HG02943 (cell line): ENCODE measurements around the gene MOB2.
"Not testable (repeated sequence)": the region's sequence is repeated elsewhere in the genome, so short reads cannot be mapped to it uniquely, and the experiment has no call there.

ENCODE experiments used
- ATAC-seq: cut with Tn5 transposase; IDR thresholded peaks from one replicate; pipeline ENCODE4 v1.9.1; 2021; ENCODE audit warnings: mild to moderate bottlenecking, low read depth, moderate library complexity; ENCODE audit not compliant: unreplicated experiment

The MOB2 gene

DNA sequence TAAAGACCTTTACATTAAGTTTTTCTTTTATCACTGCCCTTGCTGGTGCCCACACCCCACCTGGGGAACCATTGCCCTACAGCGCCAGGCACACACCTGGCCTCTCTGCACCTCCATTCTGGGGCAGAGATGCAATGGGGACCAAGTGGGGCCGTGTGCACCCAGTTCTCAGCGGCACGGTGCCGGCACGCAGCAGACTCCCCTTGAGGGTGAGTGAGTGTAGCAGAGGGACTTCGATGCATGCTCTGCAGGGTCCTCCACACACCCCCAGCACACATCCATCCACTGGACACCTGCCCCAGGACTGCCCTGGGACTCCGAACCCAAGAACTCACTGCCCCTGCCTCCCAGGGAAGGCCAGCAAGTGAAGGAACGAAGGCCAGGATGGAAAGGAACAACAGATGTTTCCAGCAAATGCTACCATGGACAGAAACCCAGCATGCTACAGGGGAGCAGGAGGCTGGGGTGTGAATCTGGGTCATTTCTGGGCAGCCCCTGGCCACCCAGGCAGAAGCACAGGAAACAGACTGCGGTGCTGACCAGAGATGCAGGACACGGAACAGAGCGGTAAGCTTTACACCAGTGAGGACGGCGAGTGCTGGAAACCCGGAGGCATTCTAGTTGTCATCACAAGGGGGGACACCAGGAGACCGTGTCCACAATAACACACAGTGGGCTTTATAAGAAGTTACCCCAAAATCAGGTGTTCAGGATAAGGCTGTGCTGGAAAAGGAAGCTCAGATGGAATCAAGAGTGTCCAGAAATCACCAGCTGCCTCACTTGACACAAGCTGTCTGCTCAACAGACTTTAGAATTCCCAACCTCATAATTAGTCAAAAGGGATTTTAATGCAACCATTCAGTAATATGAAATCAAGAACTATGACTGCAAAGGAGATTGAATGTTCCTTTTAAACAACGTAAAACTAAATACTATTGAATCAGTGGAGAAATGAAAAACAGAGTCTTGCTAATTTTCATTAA lies 32.7 kb upstream of the MOB2 start:
- no peak for ATAC-seq

DNA sequence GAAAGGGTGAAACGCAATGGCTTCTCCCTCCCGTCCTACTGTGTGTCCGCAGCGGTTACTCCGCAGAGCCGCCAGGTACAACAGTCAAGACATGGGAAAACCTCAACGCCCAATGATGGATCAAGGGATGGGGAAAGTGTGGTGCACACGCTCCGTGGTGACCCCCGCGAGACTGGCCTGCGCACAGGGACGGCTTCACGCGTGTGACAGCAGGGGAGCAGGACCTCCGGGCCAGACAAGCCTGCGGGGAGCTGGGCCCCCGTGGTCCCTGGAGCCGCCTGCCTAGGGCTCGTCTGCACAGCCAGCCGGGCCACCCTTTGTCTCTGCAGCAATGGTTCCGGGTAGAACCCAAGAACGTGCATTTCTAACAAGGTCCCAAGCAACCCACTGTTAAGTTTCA lies 31.7 kb upstream of the MOB2 start:
- no peak for ATAC-seq

DNA sequence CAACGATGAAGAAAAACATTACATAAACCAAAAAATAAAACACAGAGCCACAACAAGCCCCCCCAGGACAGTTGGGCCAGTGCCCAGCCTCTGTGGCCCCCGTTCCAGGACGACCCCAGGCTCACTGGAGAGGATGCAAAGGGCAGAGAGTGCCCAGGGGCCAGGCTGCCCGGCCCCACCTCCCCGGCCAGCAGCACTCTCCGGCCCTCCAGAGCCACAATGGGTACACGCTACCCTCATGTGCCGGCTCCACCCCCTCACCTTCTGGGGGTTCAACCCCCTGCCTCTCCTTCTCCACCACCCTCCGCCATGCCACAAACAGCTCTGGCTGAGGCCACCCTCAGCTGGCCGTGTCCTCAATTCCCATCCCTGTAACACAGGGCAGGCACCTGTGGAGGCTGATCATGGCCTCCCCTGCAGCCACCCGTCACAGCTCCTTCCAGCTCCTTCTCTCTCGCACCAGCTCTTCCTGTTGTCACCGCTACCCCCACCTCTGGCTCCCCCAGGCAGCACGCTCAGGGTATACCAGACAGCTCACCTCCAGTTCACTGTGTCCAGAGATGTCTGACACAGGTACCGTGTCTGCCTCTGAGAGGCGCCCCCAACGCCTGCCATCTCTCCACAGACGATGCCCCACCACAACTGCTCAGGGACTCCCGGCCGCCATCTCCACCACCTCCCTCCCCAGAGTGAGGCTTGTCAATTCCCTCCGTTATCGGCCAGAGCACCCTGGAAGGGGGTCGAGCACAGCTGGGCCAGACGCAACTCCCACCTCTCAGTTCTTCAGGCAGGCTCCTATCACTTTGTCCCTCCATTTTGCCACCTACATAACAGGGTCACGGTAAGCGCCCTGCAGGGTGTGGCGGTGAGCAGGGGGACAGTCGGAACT lies 30.8 kb upstream of the MOB2 start:
- no peak for ATAC-seq

GRCh38 chr11:1516273-1517067 lies 29.9 kb upstream of the MOB2 start:
- no peak for ATAC-seq

DNA sequence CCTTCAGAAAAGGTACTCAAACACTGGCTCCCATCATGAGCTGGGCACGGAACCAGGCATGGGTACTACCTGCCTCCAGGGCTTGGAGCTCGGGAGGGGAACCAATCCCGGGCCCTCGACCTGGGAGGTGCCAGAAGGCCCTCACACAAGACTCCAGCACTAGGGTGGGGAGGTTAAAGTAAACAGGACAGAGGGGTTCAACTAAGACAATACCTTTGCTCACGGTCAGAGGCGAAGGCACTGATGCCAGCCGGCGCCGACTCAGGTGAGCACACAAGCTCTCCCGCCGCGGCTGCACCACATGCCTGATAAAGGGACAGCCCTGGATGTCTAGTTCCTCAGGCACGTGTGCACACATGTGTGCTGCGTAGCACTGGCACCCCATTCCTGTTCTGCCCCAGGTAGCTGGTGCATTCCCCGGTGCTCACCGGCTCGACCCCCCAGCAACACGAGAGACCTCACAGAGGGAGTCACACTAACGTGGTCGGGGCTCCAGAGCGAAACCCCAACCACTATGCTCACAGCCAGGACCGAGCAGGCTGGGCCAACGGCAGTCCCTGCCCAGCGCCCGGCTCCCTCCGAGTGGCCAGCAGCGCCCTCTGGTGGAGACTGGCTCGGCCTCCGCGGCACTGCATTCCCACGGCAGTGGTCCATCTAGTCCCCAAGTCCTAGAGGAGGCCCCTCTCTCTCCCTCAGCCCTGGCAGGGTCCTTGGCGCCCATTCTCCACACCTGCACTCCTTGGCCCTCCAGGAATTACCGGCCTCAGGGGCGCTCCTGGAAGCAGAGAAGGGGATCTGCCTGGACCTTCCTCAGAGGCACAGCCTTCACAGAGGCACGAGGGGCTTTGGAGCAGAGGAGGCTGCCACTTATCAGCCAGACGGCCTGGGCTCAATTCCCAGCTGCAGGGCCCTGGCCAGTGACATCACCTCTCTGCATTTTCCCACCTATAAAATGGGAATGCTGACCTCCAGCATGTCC lies 28.8 kb upstream of the MOB2 start:
- ATAC-seq, result no peak

DNA sequence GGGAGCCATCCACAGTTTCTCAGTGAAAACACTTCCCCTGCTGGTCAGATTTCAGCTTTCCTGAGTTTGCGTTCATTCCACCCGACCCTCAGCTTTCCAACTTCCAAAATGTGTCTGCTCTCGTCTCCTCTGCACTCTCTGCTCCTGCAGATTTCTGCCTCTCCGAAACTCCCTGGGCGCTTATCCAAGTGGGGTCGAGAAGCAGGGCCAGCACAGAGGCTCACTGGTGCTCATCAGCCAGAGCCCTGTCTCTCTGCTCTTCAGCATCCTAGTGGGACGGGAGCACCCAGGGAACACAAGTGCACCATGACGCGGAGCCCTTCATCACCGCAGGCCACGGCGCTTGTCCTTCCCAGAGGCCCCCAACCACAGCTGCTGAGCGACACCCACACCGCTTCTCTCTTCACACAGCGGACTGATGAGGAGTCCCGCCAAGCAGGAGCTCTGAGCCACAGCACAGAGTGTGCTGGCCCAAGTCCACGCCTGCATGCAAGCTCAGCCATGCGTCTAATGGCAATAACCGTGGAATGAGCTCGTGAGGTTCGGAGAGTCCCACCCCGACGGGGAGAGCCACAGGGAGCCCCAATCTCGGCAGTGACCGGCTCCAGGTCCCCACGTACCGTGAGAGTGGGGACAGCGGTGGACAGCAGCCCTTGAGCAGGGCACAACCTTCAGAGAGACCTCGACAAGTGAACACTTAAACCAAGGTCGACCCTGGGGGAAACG lies 27.9 kb upstream of the MOB2 start:
- no peak for ATAC-seq

DNA sequence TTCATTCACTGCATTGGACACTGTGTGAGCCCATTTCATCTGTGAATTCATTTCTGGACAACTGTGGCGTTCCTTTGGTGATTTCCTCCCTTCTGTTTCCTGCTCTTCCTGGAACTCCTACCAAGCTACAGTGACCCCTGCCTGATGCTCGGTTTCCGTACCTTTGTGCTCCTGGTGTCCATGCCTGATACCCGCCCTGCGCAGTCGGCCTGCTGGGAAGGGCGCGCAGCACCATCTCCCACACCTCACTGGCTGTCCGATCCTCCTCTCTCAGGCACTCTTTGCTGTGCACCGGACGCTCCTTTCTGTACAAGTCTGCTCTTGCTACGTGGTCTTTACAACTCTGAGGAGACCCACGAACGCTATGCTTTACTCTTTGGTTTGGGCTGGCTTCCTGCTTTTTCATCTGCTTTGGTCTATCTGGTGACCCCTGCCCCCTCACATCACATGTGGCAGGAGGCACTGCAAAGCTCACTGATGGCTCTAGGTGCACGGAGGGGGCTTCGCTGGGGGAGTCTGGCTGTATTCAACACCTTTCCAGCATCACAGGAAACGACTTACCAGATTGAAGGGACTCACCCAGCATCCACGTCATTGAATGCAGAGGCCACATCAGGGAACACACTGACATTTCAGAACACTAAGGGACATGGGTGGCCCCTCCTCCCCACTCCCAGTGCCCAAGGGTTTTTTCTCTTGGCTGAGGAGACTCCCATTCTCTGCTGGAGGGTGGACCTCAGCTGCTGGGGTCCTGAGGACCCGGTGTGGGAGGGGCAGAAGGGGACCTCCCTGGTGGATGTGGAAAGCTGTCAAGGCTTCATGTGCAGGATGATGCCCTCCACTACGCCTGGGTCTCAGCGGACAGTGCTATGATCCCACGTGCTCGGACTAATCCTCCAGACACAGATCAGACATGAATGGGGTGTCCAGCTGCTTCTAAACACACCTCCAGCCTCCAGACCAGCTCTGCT lies 27.0 kb upstream of the MOB2 start:
- ATAC-seq, result no peak

DNA sequence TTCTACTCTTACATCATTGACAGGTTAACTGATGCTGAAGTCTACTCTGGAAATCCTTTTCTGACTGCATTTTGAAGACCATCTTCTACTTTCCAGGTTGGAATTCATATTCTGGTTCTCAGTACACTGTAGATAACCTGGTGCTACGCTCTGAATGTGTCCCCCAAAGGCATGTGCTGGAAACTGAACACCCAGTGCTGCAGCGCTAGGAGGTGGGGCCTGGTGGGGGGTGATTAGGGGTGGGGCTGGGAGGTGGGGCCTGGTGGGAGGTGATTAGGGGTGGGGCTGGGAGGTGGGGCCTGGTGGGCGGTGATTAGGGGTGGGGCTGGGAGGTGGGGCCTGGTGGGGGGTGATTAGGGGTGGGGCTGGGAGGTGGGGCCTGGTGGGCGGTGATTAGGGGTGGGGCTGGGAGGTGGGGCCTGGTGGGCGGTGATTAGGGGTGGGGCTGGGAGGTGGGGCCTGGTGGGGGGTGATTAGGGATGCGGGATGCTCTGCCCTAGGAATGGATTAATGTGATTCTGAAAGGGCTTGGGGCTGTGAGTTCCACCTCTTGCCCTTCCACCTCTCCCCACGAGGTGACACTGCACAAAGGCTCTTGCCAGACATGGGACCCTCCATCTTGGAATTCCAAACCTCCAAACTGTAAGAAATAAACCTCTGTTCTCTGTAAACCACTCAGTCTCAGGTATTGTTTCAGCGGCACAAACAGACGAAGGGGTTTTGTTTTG lies 26.1 kb upstream of the MOB2 start:
- not testable (repeated sequence) for ATAC-seq

DNA sequence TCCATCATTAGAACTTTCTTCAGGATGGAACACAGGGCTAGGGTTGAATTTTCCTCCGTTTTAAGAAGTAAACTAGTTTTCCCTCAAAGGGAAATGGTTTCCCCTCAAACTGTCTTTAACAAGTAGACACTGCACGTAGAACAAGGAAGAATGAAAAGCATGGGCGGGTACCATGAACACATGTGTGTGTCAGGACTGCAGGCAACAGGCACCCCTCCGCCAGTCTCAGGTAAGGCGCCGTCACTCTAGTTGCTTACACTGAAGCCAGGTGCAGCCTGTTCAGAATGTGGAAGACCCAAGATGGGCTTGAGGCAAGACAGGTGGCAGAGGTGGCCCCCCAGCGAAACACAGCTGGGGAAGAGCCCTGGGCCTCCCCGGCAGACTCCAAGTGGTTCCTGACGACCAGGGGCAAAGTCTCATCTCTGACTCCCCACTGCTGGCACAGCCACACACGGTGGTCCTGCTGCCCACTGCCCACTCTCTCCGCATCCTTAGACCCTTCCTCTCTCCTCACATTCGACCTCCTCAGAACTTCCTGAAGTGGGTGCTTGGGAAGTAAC lies 25.4 kb upstream of the MOB2 start:
- no peak for ATAC-seq

- no peak for ATAC-seq
Measured at GRCh38 chr11:1510928-1511327, 24.3 kb upstream of the MOB2 start.

- ATAC-seq, result not testable (repeated sequence)
Measured at GRCh38 chr11:1510351-1510750, 23.8 kb upstream of the MOB2 start.

- ATAC-seq, result no peak
Measured at GRCh38 chr11:1509626-1510255, 23.2 kb upstream of the MOB2 start.

DNA sequence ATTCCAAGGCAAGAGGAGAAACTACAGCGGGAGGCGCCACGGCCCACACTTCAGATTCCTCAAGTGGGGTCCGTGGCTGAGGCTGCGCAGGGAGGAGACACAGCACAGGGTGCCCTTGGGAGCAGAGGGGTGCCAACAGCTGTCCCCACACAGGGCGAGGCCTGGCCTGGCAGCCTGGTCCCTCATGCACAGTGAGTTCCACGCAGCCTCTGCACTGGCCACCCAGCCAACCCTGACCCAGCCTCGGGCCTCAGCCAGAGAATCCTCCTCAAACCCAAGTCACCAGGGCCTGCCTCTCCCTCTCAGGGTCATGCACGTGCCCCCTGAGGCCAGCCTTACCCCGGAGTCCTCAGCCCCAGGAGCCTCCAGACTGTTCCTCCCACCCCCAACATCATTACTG lies 22.4 kb upstream of the MOB2 start:
- no peak for ATAC-seq

DNA sequence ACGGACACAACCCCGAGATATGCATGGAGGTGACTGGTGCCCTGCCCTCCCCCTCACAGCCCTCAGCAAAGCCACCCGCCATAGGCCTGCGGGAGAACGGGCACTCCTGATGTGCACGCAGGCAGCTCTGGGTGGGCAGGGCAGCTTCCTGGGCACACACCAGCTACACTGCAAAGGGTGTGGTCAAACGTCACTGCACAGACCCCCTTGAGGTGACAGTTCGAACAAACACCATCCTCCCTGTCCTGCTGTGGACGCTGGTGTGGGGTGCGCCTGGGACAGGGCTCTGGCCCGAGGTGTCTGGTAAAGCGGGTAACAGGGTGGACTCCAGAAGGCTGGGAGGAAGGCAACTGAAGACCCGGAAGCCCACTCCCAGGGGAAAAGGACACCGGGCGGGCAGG lies 21.9 kb upstream of the MOB2 start:
- ATAC-seq, result no peak

- no peak for ATAC-seq
Measured at GRCh38 chr11:1507381-1508140, 21.0 kb upstream of the MOB2 start.
